Transverse colon (tissue), 4 donors: ENCODE data around the gene REV3L.
"Not testable (repeated sequence)": the region's sequence is repeated elsewhere in the genome, so short reads cannot be mapped to it uniquely, and the experiment has no call there.

Source experiments
- POLR2A ChIP-seq: fragments of 450-650 bp; IDR thresholded peaks from one replicate; pipeline ENCODE4 v1.6.1; 2016; ENCODE audit warnings: antibody characterized with exemption, mild to moderate bottlenecking, moderate library complexity
- POLR2AphosphoS5 ChIP-seq, 3 donors: sonication (generic); formaldehyde crosslinking; IDR thresholded peaks; one replicate each; pipeline ENCODE4 v1.6.1; 2016; ENCODE audit warnings: antibody characterized with exemption in 3 of 3
- TF ChIP-seq, protein P1 (sequence below), 5 experiments: fragments of 200-600 bp in 3 of 5; fragments of 450-650 bp in 2 of 5; sonication (generic) in 3 of 5; IDR thresholded peaks; 1 replicate in 2 of 5; 2 replicates in 3 of 5; pipeline ENCODE4 v1.5.1; 2016 to 2017; ENCODE audit warnings: antibody characterized with exemption in 5 of 5, inconsistent platforms in 3 of 5, mild to moderate bottlenecking in 2 of 5, moderate library complexity in 1 of 5

DNA sequence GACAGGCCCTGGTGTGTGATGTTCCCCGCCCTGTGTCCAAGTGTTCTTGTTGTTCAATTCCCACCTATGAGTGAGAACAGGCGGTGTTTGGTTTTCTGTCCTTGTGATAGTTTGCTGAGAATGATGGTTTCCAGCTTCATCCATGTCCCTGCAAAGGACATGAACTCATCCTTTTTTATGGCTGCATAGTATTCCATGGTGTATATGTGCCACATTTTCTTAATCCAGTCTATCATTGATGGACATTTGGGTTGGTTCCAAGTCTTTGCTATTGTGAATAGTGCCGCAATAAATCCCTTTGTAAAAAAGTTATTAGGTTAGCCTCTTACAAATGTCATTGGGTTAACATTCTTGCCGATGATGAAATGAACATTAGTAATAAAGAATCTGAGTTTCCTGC lies 175.1 kb downstream of the REV3L start:
- TF ChIP-seq, protein P1, sequence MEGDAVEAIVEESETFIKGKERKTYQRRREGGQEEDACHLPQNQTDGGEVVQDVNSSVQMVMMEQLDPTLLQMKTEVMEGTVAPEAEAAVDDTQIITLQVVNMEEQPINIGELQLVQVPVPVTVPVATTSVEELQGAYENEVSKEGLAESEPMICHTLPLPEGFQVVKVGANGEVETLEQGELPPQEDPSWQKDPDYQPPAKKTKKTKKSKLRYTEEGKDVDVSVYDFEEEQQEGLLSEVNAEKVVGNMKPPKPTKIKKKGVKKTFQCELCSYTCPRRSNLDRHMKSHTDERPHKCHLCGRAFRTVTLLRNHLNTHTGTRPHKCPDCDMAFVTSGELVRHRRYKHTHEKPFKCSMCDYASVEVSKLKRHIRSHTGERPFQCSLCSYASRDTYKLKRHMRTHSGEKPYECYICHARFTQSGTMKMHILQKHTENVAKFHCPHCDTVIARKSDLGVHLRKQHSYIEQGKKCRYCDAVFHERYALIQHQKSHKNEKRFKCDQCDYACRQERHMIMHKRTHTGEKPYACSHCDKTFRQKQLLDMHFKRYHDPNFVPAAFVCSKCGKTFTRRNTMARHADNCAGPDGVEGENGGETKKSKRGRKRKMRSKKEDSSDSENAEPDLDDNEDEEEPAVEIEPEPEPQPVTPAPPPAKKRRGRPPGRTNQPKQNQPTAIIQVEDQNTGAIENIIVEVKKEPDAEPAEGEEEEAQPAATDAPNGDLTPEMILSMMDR (IDR thresholded peaks at IDR 0.05): not testable (repeated sequence)
- TF ChIP-seq POLR2AphosphoS5 (IDR thresholded peaks at IDR 0.05); POLR2A: not testable (repeated sequence)
